Measurements from ENCODE around the gene GLCE. TPM values are rescaled to one million over a fixed set of nuclear protein-coding genes. Genes with fewer than 3 reads are reported as not detected.

Gene GLCE
- polyA plus RNA-seq, 1 experiment = 48.1 TPM

GRCh38 chr15:69146724-69147435 lies 13.6 kb upstream of the GLCE start:
- H3K4me3 ChIP-seq (ENCODE audit: low read depth, low read length) = no peak overlapping the region

GRCh38 chr15:69148465-69148864 lies 12.0 kb upstream of the GLCE start:
- no peak overlapping the region for H3K27ac ChIP-seq (ENCODE audit: low read depth, low read length)
- DNase-seq (ENCODE audit: low read depth, low spot score) = no peak
- H3K4me3 ChIP-seq (ENCODE audit: low read depth, low read length) = no peak overlapping the region
- TF ChIP-seq CTCF (IDR thresholded peaks at IDR 0.05; ENCODE audit: low read depth, low read length) = no peak
- ChIA-PET POLR2A (no interaction called here), CTCF (interaction anchor here (1.0 kb wide), 1 partner anchor 246 kb away, joined by 3 read pairs; no protein-coding TSS in a partner anchor)
- H3K27me3 ChIP-seq (ENCODE audit: control insufficient read depth, insufficient read depth, low read length) = peaks cover 10% of the 10 kb centered on the region
- no peaks in the 10 kb centered on the region for H3K9me3 ChIP-seq (ENCODE audit: control insufficient read depth, insufficient read depth, low read length)

More at GRCh38 chr15:69146724-69147435, 13.6 kb upstream of the GLCE start:
- H3K9me3 ChIP-seq (ENCODE audit: control insufficient read depth, insufficient read depth, low read length) = no peaks in the 10 kb centered on the region; the same call in 1 of the 2 replicates
- no peak overlapping the region for H3K27ac ChIP-seq (ENCODE audit: low read depth, low read length)
- ChIA-PET CTCF (no interaction called here), POLR2A (no interaction called here)
- peaks cover 20% of the 10 kb centered on the region for H3K27me3 ChIP-seq (ENCODE audit: control insufficient read depth, insufficient read depth, low read length)
- DNase-seq (ENCODE audit: low read depth, low spot score) = no peak
- TF ChIP-seq CTCF (IDR thresholded peaks at IDR 0.05; ENCODE audit: low read depth, low read length) = no peak

- POLR2A ChIA-PET = no interaction called here
Observed at GRCh38 chr15:69149163-69149562, 11.3 kb upstream of the GLCE start.

GRCh38 chr15:69149803-69150202 lies 10.6 kb upstream of the GLCE start:
- no peak for DNase-seq (ENCODE audit: low read depth, low spot score)
- Histone ChIP-seq H3K27me3 (ENCODE audit: control insufficient read depth, insufficient read depth, low read length) (peaks cover 9% of the 10 kb centered on the region), H3K4me3 (ENCODE audit: low read depth, low read length) (no peak overlapping the region), H3K9me3 (ENCODE audit: control insufficient read depth, insufficient read depth, low read length) (no peaks in the 10 kb centered on the region), H3K27ac (ENCODE audit: low read depth, low read length) (no peak overlapping the region)
- POLR2A ChIA-PET = no interaction called here
- TF ChIP-seq CTCF (IDR thresholded peaks at IDR 0.05; ENCODE audit: low read depth, low read length) = no peak
- CTCF ChIA-PET = interaction anchor here (1.0 kb wide), 1 partner anchor 244 kb away, joined by 3 read pairs; no protein-coding TSS in a partner anchor

More at GRCh38 chr15:69149163-69149562, 11.3 kb upstream of the GLCE start:
- TF ChIP-seq CTCF (IDR thresholded peaks at IDR 0.05; ENCODE audit: low read depth, low read length) = no peak
- CTCF ChIA-PET = interaction anchor here (0.6 to 1.0 kb wide), 2 partner anchors 12 to 245 kb away, joined by 3 to 4 read pairs; no protein-coding TSS in a partner anchor
- no peak for DNase-seq (ENCODE audit: low read depth, low spot score)
- Histone ChIP-seq H3K27me3 (ENCODE audit: control insufficient read depth, insufficient read depth, low read length) (peaks cover 9% of the 10 kb centered on the region), H3K4me3 (ENCODE audit: low read depth, low read length) (no peak overlapping the region), H3K27ac (ENCODE audit: low read depth, low read length) (no peak overlapping the region), H3K9me3 (ENCODE audit: control insufficient read depth, insufficient read depth, low read length) (no peaks in the 10 kb centered on the region)

GRCh38 chr15:69150336-69150735 lies 10.1 kb upstream of the GLCE start:
- POLR2A ChIA-PET = no interaction called here
- Histone ChIP-seq H3K4me3 (ENCODE audit: low read depth, low read length) (no peak overlapping the region), H3K27me3 (ENCODE audit: control insufficient read depth, insufficient read depth, low read length) (peaks cover 9% of the 10 kb centered on the region), H3K27ac (ENCODE audit: low read depth, low read length) (no peak overlapping the region), H3K9me3 (ENCODE audit: control insufficient read depth, insufficient read depth, low read length) (no peaks in the 10 kb centered on the region)
- no peak for DNase-seq (ENCODE audit: low read depth, low spot score)
- CTCF ChIA-PET = no interaction called here
- TF ChIP-seq CTCF (IDR thresholded peaks at IDR 0.05; ENCODE audit: low read depth, low read length) = no peak

All from AG04450 (cell line).